Dendritic cell treated with granulocyte-macrophage colony-stimulating factor and Interleukin-4, amounts not matched to agents 40 ng/mL and 50 ng/mL, for 4 days (primary cell): ENCODE data around the gene CDYL.

Experiments used
- H3K27ac Mint-ChIP-seq: one replicate; pipeline ENCODE4 v1.8.0; 2022; ENCODE audit warnings: mild to moderate bottlenecking, mixed read lengths
- H3K27me3 Mint-ChIP-seq: one replicate; pipeline ENCODE4 v1.8.0; 2022; ENCODE audit warnings: mild to moderate bottlenecking, mixed read lengths
- H3K36me3 Mint-ChIP-seq: one replicate; pipeline ENCODE4 v1.8.0; 2022; ENCODE audit warnings: low read depth, mixed read lengths
- H3K4me1 Mint-ChIP-seq: one replicate; pipeline ENCODE4 v1.8.0; 2022; ENCODE audit warnings: low read depth, mixed read lengths
- H3K4me3 Mint-ChIP-seq: one replicate; pipeline ENCODE4 v1.8.0; 2022; ENCODE audit warnings: mild to moderate bottlenecking, moderate library complexity, mixed read lengths
- H3K9me3 Mint-ChIP-seq: one replicate; pipeline ENCODE4 v1.8.0; 2022; ENCODE audit warnings: mixed read lengths
- intact Hi-C: fragments of 100-400 bp; cut with micrococcal nuclease; formaldehyde crosslinking; loops from one replicate; pipeline ENCODE4 v1.15.0; 2022

The CDYL gene

DNA sequence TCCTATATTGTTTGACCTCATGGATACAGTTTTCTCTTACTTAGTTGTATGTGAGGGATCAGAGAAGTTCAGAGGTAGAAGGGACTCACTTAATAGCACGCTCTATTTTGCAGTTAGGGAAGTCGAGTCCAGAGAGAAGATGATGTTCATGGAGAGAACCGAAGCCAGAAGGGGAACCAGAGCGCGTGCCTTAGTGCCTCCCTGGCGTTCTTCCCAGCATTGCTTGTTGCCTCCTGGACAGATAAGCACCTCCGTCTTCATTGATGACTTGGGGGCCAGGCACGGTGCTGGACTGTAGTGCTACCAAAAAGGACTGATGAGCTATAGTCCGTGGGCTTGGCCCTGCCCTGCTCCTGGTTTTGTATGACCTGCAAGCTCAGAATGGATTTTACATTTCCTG, 117.8 kb downstream of the CDYL start:
- intact Hi-C loops, result no loop called here
- Mint-ChIP-seq H3K27ac (no peak overlapping the region), H3K27me3 (no peaks in the 10 kb centered on the region), H3K9me3 (peaks cover 2% of the 10 kb centered on the region), H3K4me1 (peaks cover 12% of the 10 kb centered on the region), H3K4me3 (no peak overlapping the region), H3K36me3 (peaks cover 65% of the 10 kb centered on the region)

DNA sequence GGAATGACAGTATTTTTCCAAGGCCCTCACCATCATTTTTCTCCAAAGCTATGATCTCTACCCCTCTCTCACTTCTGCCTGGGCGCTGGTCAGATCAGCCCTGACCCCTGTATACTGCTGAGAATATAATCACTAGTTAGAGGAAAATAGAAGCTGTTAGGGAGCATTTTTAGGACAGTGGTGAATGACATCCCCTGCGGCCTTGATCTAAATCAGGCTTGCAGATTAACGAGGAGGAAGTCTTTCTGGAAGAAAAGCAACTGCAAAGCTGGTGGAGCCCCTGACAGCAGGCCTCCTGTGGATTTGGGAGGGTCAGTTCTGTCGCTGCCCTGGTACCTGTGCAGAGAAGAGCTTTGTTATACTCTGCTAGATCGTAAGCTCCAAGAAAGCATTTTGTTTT, 119.8 kb downstream of the CDYL start:
- intact Hi-C loops, result no loop called here
- H3K27me3 Mint-ChIP-seq, result no peaks in the 10 kb centered on the region
- peak overlapping the region; percentile 60 for H3K27ac Mint-ChIP-seq

DNA sequence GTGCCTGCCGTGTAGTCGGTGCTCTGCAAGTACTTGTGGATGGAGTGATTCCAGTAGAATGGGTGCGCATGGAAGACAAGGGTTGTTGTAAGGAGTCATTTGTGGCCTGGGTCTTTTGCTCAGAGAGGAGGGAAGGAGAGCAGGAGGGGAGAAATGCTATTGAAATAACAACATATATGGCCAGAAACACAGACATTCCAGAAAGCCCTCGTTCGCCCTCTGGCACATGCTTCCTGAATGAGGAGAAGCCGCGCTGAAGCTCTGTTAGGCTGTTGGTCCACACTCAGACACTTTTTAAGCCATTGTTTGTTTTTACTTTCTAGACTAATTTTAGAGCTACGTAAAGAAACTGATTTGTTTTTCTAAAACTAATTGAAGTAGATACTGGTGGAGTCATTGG, 120.2 kb downstream of the CDYL start:
- no peak overlapping the region for H3K4me3 Mint-ChIP-seq
- H3K36me3 Mint-ChIP-seq, result peaks cover 69% of the 10 kb centered on the region
- peak overlapping the region; percentile 60 for H3K27ac Mint-ChIP-seq

More for the DNA sequence above, 119.8 kb downstream of the CDYL start:
- H3K4me3 Mint-ChIP-seq, result no peak overlapping the region
- peaks cover 71% of the 10 kb centered on the region for H3K36me3 Mint-ChIP-seq
- peaks cover 6% of the 10 kb centered on the region for H3K9me3 Mint-ChIP-seq
- peaks cover 4% of the 10 kb centered on the region for H3K4me1 Mint-ChIP-seq

DNA sequence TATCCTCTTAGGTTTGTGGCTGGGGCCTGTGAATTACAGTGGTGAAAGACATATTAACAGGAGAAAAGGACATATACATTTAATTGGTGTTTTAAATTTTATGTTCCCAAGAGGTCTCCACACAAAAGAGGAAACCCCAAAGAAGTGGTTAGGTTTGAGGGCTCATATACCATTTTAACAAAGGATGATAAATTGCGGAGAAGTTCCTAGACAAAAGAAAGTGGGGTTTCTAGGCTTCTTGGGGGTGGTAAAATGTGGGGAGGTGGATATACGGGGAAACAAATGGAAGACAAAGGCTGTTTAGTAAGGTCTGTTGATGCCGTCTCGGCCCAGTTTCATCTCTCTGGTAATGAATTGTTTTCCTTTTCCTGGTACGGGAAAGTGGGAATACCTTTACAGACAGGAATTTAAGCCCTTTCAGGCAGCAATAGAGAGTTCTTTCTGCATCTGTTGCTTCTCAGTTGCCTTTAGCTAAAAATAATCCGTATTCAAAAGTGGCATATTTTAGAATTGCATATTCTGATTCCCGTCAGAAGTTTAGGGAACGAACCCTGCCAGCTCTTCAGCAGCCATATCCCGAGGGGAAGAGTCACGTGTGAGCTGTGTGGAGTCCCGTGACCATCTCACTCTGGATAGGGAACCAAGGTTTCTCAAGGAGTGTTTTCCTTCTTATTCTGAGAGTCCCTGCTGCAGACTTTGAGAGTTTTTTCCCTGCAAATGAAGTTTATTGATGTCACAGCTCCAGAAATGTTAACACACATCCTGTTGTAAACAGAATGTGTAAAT, 123.2 kb downstream of the CDYL start:
- H3K4me1 Mint-ChIP-seq, result peaks cover 22% of the 10 kb centered on the region
- peaks cover 54% of the 10 kb centered on the region for H3K36me3 Mint-ChIP-seq
- intact Hi-C loops, result no loop called here
- H3K4me3 Mint-ChIP-seq, result no peak overlapping the region
- H3K27me3 Mint-ChIP-seq, result no peaks in the 10 kb centered on the region
- H3K9me3 Mint-ChIP-seq, result peaks cover 6% of the 10 kb centered on the region
- H3K27ac Mint-ChIP-seq, result no peak overlapping the region

More for the DNA sequence above, 120.2 kb downstream of the CDYL start:
- Mint-ChIP-seq H3K4me1 (peaks cover 8% of the 10 kb centered on the region), H3K9me3 (peaks cover 6% of the 10 kb centered on the region), H3K27me3 (no peaks in the 10 kb centered on the region)
- intact Hi-C loops, result no loop called here

DNA sequence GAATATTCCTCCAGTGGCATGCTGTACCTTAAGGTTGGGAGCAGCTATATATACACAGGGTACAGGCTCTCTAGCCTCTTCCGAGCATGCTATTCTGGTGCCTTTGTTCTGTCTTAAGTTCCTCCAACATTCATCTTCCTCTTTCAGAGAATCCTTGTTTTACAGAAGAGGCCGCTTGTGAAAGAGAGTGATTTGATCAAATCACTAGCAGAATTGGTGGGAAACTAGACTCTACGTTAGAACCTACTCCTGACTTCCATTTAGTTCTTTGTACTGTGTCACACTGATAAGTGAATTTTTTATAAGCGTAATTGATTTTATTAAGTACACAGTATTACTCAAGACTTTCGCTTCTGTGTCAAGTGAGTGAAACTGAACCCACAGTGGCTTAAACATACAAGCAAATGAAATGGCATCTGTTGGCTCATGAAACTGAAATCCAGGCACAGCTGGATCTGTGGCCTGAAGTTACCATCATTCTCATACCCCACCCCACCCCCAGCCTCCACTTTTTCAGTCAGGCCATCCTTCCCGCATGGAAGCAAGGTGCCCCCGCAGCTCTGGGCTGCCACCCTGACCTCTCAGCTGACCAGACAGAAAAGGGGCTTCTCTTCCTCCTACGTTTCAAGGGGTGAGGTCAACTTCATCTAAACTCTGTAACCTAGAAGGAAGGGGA, 125.3 kb downstream of the CDYL start:
- Mint-ChIP-seq H3K27me3 (no peaks in the 10 kb centered on the region), H3K4me1 (peaks cover 43% of the 10 kb centered on the region), H3K36me3 (peaks cover 47% of the 10 kb centered on the region), H3K9me3 (peaks cover 6% of the 10 kb centered on the region), H3K4me3 (peak overlapping the region; percentile 26), H3K27ac (peak overlapping the region; percentile 65)
- intact Hi-C loops, result no loop called here

DNA sequence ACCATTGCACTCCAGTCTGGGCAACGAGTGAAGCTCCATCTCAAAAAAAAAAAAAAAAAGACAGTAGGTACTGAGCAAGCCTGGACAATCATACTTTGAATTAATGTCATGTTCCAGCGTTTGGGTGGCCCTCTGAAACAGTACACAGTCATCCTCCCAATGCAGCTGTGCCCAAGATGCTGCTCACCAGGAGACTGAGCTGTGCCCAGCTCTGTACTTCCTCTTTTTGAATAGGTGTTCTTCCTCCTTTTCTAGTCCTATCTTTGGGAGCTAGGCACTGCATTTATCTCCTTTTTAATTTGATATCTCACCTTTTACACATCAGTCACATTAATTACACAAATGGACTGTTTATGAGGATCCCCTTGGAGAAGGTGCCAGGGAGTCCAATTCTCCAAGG, 126.2 kb downstream of the CDYL start:
- H3K9me3 Mint-ChIP-seq, result peaks cover 6% of the 10 kb centered on the region
- intact Hi-C loops, result no loop called here
- no peak overlapping the region for H3K27ac Mint-ChIP-seq
- H3K4me1 Mint-ChIP-seq, result peaks cover 51% of the 10 kb centered on the region
- peaks cover 40% of the 10 kb centered on the region for H3K36me3 Mint-ChIP-seq
- no peak overlapping the region for H3K4me3 Mint-ChIP-seq
- no peaks in the 10 kb centered on the region for H3K27me3 Mint-ChIP-seq

DNA sequence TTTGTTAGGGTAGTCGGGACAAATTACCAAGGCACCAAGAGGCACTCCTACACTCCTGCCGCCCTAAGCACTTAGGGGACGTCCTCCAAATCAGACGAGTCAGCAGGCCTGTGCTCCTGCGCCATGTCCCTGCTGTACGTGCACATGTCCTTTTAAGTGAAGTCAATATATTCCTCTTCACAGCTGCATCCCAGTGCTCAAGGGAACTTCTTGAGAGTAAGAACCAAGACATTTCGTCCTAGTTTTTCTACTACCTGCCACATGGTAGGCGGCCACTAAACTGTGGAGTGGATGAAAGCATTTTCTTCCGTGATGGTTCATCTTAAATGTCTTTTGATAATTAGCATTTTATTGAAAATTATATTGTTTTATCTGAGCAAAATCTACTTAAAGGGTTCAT, 126.9 kb downstream of the CDYL start:
- Mint-ChIP-seq H3K27me3 (no peaks in the 10 kb centered on the region), H3K4me3 (no peak overlapping the region), H3K9me3 (peaks cover 6% of the 10 kb centered on the region), H3K27ac (no peak overlapping the region), H3K4me1 (peaks cover 57% of the 10 kb centered on the region), H3K36me3 (peaks cover 34% of the 10 kb centered on the region)
- intact Hi-C loops, result no loop called here

DNA sequence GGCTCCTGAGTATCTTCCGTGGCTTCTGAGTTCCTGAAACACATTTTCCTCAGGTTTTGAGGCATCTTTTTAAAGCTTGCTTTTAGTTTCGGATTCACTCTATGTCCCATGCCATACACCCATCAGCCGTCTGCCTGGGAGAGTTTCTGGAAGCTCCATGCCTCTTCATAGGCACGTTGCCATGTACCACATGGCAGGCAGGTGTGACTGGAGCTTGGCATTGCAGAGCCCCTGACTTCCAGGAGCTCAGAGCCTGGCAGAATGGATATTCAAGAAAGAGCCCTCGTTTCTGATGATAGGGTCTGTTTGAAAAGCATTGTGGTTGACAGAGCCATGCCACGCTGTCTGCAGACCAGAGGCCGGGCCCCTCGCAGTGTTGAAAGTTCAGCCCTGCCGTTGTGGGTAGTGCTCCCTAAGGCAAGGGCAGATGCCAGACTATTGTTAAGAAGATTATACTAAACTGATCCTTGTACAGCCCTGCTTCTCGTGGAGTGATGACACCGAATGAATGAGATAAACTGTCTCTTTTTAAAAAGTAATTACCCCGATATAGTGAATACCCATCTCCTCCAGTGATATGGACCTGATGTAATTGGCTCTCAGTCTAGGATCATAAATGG, 127.7 kb downstream of the CDYL start:
- H3K27me3 Mint-ChIP-seq, result no peaks in the 10 kb centered on the region
- H3K27ac Mint-ChIP-seq, result no peak overlapping the region
- intact Hi-C loops, result no loop called here
- H3K4me1 Mint-ChIP-seq, result peaks cover 62% of the 10 kb centered on the region
- peaks cover 5% of the 10 kb centered on the region for H3K9me3 Mint-ChIP-seq
- no peak overlapping the region for H3K4me3 Mint-ChIP-seq
- H3K36me3 Mint-ChIP-seq, result peaks cover 36% of the 10 kb centered on the region

DNA sequence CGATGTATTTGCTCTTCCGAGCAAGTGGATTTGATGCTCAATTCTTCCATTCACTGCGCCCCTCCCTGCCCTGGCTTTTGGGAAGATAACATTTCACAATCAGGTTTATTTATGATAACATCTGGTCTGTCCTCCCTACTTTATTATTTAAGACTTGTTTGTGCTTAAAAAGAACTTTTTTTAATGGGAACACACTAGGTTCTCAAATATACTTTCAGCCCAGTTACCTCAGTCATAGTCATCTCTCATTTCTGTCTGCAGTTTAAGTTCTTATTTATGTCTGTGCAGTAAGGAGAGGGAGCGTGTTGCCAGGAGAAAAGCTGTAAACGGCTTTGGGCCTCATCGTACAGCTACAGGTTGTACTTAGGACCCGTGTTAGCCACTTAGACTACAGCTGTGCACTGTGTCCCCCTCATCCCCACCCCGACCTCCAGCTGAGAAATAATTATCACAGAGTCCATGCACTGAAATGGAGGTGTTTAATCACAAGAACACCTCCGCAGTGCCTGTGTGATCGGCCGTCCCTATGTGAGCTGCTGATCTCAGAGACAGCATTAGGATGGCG, 128.3 kb downstream of the CDYL start:
- intact Hi-C loops, result no loop called here
- peaks cover 36% of the 10 kb centered on the region for H3K36me3 Mint-ChIP-seq
- H3K27ac Mint-ChIP-seq, result no peak overlapping the region
- no peaks in the 10 kb centered on the region for H3K27me3 Mint-ChIP-seq
- H3K4me1 Mint-ChIP-seq, result peaks cover 62% of the 10 kb centered on the region
- H3K9me3 Mint-ChIP-seq, result no peaks in the 10 kb centered on the region
- no peak overlapping the region for H3K4me3 Mint-ChIP-seq

DNA sequence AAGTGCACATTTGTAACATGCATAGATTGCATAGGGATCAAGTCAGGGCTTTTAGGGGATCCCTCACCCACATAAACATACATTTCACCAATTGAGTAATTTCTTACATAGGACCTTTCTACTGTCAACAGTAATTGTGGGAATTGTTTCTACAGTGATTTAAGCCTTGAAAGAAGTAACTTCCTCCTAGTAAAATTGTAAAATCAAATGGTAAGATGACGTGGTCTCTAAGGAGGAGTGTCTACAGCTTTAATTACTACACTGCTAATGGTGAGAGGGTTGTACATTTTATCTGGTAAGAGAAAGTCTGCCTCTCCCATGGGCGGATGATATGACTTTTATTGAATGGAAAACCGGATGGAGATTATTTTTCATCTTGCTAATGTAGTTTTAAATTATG, 129.6 kb downstream of the CDYL start:
- no peaks in the 10 kb centered on the region for H3K9me3 Mint-ChIP-seq
- H3K4me1 Mint-ChIP-seq, result peaks cover 59% of the 10 kb centered on the region
- intact Hi-C loops, result no loop called here
- H3K27ac Mint-ChIP-seq, result no peak overlapping the region
- peaks cover 48% of the 10 kb centered on the region for H3K36me3 Mint-ChIP-seq
- H3K4me3 Mint-ChIP-seq, result no peak overlapping the region
- no peaks in the 10 kb centered on the region for H3K27me3 Mint-ChIP-seq

DNA sequence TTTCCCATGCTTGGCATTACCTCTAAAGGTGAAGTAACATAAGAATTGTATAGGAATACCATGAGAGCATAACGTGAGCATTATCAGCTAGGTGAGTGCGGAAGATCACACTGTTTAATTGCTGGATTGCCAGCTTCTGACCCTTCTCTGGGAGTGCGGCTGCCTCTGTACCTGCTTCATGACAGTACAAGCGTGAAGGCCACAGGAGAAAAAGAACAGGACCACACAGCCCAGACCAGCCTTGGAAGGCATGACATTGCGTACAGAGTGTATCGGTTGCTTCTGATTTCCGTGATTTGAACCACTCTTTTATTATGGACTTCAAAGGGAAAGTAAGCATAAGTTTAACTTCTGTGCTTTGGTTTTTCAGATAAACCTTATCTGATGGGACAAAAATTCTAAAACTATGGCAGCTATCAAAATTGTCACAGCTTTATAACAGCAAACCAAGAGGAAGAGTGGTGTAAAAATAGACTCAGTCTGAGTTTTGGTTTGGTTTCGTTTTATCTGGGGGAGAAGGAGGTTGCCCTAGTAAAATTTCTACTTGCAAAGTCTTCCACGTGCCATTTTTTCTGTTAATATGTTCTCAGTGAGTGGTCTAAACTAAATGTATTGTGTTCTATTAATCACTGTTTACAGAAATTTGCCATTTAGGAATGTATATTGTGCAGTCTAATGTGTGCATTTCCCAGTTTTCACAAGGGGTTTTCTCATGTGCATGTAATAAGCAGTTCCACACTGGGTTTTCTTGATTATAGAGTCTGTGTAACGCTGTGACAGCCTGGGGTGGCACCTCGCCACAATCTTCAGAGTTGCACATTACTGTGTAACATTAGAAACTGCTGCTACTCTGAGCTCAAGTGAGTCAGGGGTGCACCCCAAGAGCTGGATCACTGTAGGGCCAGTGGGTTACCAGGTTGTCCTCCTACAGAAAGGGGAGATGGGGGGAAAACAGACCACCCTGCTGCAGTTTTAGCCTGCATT, 130.4 kb downstream of the CDYL start:
- intact Hi-C loops, result no loop called here

DNA sequence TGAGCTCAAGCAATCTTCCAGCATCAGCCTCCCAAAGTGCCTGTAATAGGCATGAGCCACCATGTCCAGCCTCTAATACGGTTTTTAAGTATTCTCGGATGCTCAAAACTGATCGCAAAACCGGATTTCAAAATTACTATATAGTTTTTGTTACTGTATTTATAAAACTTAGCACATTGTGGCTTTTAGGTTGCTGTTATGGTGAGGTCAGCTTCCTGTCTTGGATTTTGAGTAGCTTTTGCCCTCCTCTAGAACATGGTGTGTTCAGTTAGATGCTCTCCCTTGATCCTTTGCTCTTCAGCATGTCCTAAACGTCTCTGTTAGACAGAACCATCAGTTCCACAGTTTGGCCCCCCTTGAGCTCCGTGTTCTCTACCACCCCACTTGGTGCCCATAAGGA, 131.4 kb downstream of the CDYL start:
- Mint-ChIP-seq H3K9me3 (no peaks in the 10 kb centered on the region), H3K4me3 (no peak overlapping the region), H3K27me3 (no peaks in the 10 kb centered on the region), H3K27ac (peak overlapping the region; percentile 41), H3K36me3 (peaks cover 52% of the 10 kb centered on the region), H3K4me1 (peaks cover 42% of the 10 kb centered on the region)
- intact Hi-C loops, result no loop called here

More for the DNA sequence above, 130.4 kb downstream of the CDYL start:
- H3K36me3 Mint-ChIP-seq, result peaks cover 48% of the 10 kb centered on the region
- no peaks in the 10 kb centered on the region for H3K27me3 Mint-ChIP-seq
- H3K4me1 Mint-ChIP-seq, result peaks cover 51% of the 10 kb centered on the region
- no peak overlapping the region for H3K4me3 Mint-ChIP-seq
- no peaks in the 10 kb centered on the region for H3K9me3 Mint-ChIP-seq
- no peak overlapping the region for H3K27ac Mint-ChIP-seq

DNA sequence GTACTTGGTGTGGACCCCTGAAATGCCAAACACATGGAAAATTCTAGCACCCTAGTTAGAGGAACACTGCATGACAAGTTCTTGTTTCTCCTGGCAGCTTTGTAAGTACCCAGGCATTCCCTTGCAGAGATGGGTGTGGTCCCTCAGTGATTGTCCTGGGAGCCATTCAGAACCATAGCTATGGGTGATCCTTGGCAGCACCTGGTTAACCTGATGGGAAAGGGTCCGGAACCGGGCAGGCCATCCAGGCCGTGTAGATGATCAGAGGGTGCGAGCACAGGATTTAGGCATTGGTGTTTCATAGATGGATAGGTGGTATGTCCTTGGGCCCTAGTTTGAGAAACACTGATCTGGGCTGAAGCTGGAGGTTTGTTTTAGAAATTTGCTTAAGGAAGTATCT, 131.9 kb downstream of the CDYL start:
- Mint-ChIP-seq H3K4me3 (no peak overlapping the region), H3K4me1 (peaks cover 40% of the 10 kb centered on the region), H3K9me3 (no peaks in the 10 kb centered on the region), H3K27me3 (no peaks in the 10 kb centered on the region), H3K36me3 (peaks cover 48% of the 10 kb centered on the region), H3K27ac (peak overlapping the region; percentile 41)
- intact Hi-C loops, result no loop called here
